ENCODE measurements around the gene MEG3.

The MEG3 gene

GRCh38 chr14:100866666-100867630 is 41.0 kb downstream of the MEG3 start:
- DNase-seq: no peak

GRCh38 chr14:100867631-100868315 is 41.9 kb downstream of the MEG3 start:
- DNase-seq: no peak

DNA sequence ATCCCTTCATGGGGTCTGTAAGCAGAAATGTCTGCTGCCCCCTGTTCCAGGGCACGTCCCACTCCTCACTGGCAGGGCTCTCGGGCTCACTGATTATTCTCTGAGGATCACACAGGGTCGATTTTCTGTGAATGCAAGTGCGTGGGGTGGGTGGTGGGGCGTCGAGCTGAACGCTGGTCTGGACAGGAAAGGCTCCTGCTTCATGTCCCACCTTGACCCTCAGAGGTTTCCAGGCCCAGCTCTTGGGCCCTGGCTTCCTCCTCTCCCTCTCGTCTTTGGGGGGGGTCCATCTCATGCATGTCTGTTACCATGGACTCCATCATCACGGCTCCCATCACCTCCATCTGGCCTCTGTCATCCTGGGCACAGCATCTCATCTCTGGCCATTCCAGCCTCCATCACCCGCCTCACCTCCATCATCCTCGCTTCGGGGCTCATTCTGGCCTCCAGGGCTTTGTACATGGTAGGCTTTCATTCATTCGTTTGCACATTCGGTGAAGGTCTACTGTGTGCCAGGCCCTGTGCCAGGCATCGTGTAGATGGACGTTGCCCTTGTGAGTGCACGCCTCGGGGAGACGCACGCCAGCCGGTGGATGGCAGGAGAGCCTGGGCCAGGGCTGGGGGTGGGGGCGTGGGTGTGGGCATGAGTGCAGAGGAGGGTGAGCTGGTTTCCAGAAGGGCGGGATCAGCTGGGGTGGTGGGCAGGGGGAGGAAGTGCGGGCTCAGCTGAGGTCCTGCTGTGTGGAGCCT is 42.9 kb downstream of the MEG3 start:
- no peak for DNase-seq

GRCh38 chr14:100871234-100872186 is 45.6 kb downstream of the MEG3 start:
- DNase-seq: no peak

- DNase-seq: no peak
These were observed 46.6 kb downstream of the MEG3 start for GRCh38 chr14:100872259-100873095.

- DNase-seq: no peak
These were observed 47.2 kb downstream of the MEG3 start for GRCh38 chr14:100873096-100873482.

- DNase-seq: no peak
These were observed 48.1 kb downstream of the MEG3 start for GRCh38 chr14:100874051-100874410.

DNA sequence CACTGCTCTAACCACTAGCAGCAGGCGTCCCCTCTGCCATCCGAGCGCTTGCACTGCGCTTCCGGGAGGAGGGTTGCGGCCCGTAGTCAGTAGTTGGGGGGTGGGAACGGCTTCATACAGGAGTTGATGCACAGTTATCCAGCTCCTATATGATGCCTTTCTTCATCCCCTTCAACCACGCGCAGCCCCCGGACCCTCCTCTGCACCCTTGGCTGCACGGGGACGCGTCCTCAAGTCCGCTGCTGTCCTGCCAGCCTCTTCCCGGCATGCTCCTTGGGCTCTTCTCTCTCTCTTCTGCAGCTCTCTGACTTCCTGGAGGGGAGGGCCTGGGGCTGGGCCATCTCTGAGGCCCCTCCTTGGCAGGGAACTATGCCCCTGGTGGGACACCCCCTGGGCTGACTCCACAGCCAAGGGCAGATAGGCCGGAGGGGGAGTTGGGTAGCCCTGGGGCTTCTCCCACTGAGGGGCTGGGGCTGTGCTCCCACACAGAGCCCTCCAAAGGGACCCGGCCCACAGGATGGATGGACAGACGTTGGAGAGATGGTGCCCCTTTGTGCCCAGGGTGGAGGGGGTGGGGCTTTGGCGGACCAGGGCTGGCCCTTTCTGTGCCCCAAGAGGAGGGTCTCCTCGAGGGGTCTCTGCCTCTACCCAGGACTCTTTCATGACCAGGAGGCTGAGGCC is 48.6 kb downstream of the MEG3 start:
- DNase-seq: no peak

- DNase-seq: no peak
These were observed 49.2 kb downstream of the MEG3 start for GRCh38 chr14:100875126-100875525.

DNA sequence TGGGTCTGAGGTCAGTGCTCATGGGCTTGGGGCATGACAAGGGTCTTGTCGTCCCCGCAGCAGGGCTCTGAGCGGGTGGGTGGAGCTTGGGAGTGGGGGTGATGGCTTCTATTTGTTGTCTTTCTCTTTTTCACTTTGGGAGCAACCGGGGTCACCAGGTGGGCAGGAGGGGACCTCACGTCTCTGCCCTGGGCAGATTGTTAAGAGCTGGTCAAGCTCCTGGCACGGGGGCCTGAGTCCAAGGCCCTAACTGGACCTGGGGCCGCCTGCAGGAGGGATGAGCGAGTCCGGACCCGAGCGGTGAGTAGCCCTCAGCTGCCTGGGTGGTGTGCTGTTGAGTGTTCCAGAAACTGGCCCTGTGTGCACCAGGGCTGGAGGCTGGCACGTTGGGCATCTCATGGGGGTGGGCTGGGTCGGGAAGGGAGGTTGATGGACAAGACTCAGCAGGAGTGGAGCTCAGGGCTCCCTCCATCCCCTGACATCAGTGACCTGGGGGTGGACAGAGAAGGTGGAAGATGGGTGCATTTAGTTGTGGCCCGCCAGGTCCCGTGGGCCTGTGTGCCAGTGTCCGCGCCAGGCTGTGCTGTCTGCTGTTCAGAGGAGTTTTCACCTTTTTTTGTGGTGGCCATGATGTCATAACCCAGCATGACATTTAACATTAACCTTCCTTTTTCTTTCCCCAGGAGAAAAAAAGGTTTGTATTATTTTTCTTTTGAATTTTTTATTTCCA is 50.1 kb downstream of the MEG3 start:
- no peak for DNase-seq

DNA sequence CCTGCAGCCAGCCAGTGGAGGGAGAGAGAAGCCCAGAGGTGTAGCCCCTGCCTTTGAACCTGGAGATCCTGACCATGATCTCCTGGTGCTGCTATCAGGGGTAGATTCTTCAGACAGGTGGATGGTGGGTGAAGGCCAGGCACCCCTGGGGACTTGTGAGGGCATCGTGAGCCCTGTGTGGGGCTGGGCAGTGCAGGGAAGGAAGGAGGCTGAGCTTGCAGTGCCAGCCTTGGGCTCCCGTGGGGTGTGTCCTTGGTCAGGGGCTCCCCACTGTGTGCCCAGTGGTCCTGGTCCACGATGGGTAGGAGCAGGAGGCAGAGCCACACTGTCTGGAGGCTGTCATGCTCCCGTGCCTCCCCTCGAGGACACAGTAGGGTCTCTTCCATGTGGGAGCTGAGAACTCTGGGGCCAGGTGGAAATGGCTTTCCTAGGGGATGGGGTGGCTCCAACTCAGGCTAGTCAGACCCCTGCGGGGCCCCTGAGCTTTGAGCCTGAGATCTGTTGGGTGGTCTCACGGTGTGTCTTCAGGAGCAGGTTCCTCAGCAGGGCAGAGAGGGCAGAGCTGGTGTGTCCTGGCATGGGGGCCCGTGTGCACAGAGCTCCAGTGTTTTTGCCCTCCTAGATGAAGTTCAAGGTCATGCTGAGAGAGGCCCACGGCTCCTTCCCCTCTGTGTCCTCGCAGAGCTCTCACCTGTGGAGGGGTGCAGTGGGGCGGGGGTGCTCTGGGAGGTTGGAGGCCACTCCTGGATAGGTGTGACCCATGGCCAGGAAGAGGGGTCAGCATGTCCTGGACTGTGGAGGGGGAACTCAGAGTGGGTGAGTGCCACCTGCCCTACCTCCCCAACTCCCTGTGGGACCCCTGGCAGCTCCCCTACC is 52.6 kb downstream of the MEG3 start:
- no peak for DNase-seq

- no peak for DNase-seq
These were observed 53.3 kb downstream of the MEG3 start for GRCh38 chr14:100879194-100879593.

- no peak for DNase-seq
These were observed 53.9 kb downstream of the MEG3 start for GRCh38 chr14:100879782-100880181.

- DNase-seq: no peak
These were observed 54.6 kb downstream of the MEG3 start for GRCh38 chr14:100880271-100881101.

DNA sequence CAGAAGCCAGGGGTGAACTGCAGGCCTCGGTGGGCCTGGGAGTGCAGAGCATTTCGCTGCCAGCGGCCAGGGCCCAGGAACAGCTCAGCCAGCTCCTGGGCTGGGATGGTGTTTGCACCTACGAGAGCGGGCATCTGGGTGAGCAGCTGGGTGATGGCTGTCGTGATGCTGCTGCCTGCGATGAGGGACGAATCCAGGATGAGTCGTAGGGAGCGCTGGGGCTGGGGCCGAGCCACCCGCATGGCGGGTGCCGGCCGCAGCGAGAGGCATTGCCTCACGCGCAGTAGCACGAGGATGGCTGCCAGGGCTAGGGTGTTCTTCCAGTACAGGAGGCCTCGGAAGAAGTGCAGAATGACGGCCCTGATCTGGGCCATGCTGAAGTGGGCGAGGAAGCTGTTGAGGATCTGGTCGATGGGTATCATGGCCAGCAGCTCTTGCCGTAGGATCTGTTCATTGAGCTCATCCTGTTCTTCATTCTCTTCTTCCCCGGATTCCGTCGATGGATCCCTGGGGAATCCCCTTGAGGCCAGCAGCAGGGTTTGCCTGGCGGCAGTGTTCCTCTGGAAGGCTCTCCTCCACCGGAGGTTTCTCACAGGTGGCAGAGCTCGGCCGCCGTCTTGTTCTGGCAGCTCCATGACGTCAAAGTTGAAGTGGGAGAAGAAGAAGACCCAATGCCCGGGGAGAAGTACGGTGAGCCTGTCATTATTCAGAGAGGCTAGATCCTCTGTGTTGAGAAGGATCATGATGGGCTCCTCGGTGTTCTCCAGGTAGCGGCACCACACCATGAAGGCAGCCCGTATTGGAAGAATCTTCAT is 55.5 kb downstream of the MEG3 start:
- DNase-seq: no peak

DNA sequence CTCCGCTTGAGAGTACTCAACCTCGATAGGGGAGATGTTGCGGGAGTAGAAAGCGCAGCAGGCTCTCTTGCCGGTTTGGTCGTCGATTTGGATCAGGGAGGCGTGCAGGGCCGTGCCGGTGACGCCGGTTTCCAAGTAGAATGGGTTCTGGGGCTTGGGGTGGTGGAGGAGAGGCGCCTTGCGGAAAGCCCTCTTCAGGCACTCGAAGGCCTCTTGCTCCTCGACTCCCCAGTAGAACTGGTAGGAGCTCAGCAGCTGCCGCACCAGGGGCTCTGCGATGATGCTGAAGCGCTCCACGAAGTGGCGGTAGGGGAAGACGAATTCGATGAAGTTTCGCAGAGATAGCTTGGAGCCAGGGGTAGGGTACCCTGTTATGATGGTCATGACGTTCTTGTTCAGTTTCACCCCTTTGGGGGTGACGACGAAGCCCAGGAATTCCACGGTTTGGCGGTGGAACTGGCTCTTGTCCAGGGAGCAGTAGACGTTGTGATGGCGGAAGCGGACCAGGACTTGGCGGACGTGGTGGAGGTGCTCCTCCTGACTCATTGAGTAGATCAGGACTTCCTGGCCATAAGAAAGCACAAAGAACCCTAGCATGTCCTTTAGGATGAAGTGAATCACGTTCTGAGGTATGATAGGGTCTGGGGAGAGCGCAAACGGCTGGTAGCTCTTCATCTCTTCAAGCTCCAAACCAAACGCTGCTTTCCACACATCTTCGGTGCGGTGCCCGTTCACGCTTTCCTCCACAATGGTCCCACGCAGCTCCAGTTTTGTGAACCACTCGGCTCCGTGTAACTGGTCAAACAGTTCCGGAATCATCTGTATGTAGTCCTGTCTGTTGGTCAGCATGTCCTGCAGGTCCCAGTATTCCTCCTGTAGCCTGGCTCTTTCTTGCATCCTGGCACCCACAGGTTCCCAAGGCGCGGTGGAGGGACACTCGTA is 56.4 kb downstream of the MEG3 start:
- DNase-seq: no peak

All from femur (tissue), 1 donor.